IMR-90 (cell line): ENCODE results near the gene ACTG2. TPM values are rescaled to one million over a fixed set of nuclear protein-coding genes. Genes with fewer than 3 reads are reported as not detected.
A peak's percentile ranks its signal among the peaks of the same experiment; 100 is the strongest.

Experiments used
- ATAC-seq: fragments of 200-7000 bp; cut with Tn5 transposase; 2 replicates; pipeline ENCODE4 v1.9.1; 2020; ENCODE audit warnings: low read depth, mild to moderate bottlenecking, moderate library complexity
- BruUV-seq: library from RNA; stranded (reverse); fragments of 400-500 nt; replicated peaks from 2 replicates; lab custom pipeline; 2021; lab: Mats Ljungman, UMichigan
- CTCF ChIA-PET: fragments of 300-600 bp; formaldehyde crosslinking; extraction: SDS; loops from one replicate; lab custom pipeline; 2021; ENCODE audit warnings: antibody characterized with exemption; lab: Yijun Ruan, JAX
- POLR2A ChIA-PET: fragments of 300-600 bp; sonication (Branson Sonifier 250); formaldehyde crosslinking; loops from one replicate; lab custom pipeline; 2022; ENCODE audit warnings: antibody characterized with exemption; ENCODE audit not compliant: unreplicated experiment; lab: Charles Lee
- DNase-seq: peaks from one replicate; pipeline ENCODE4 v3.0.0; 2013
- H2AFZ ChIP-seq: replicated peaks from 2 replicates; pipeline ENCODE3; 2013; ENCODE audit warnings: low read length, mild to moderate bottlenecking; ENCODE audit not compliant: poor library complexity
- H2AK5ac ChIP-seq: 2 replicates; pipeline ENCODE4 v1.6.1; 2013; ENCODE audit warnings: low read depth, low read length, inconsistent platforms
- H2AK9ac ChIP-seq: replicated peaks from 2 replicates; pipeline ENCODE3; 2013; ENCODE audit warnings: mild to moderate bottlenecking, low read depth, low read length, moderate library complexity; ENCODE audit not compliant: poor library complexity
- H2BK120ac ChIP-seq: 2 replicates; pipeline ENCODE4 v1.6.1; 2013; ENCODE audit warnings: low read depth, low read length, inconsistent platforms
- H2BK15ac ChIP-seq: 3 replicates; pipeline ENCODE4 v1.6.1; 2013; ENCODE audit warnings: low read depth, low read length, inconsistent platforms
- H2BK20ac ChIP-seq: 2 replicates; pipeline ENCODE4 v1.6.1; 2013; ENCODE audit warnings: low read depth, mild to moderate bottlenecking, inconsistent platforms, low read length, moderate library complexity
- H2BK5ac ChIP-seq: 2 replicates; pipeline ENCODE4 v1.6.1; 2013; ENCODE audit warnings: mild to moderate bottlenecking, low read depth, low read length, inconsistent platforms; ENCODE audit not compliant: poor library complexity, severe bottlenecking
- H3K14ac ChIP-seq: replicated peaks from 2 replicates; pipeline ENCODE4 v1.6.1; 2013; ENCODE audit warnings: low read depth, low read length, inconsistent platforms
- H3K18ac ChIP-seq: 2 replicates; pipeline ENCODE4 v1.6.1; 2013; ENCODE audit warnings: low read depth, low read length, control low read depth
- H3K23ac ChIP-seq: 2 replicates; pipeline ENCODE4 v1.6.1; 2013; ENCODE audit warnings: low read depth, low read length, inconsistent platforms
- H3K27ac ChIP-seq: 2 replicates; pipeline ENCODE4 v1.5.1; 2013; ENCODE audit warnings: mild to moderate bottlenecking, control low read depth, low read length; ENCODE audit not compliant: insufficient read depth
- H3K27me3 ChIP-seq: 2 replicates; pipeline ENCODE4 v1.6.1; 2013; ENCODE audit warnings: low read length; ENCODE audit not compliant: control insufficient read depth, insufficient read depth
- H3K36me3 ChIP-seq: 2 replicates; pipeline ENCODE4 v1.6.1; 2013; ENCODE audit warnings: low read length, mixed read lengths; ENCODE audit not compliant: control insufficient read depth, insufficient read depth
- H3K4ac ChIP-seq: 2 replicates; pipeline ENCODE4 v1.6.1; 2013; ENCODE audit warnings: low read depth, low read length, inconsistent platforms
- H3K4me1 ChIP-seq: 2 replicates; pipeline ENCODE4 v1.6.1; 2013; ENCODE audit warnings: low read length, mixed read lengths; ENCODE audit not compliant: control insufficient read depth, insufficient read depth
- H3K4me2 ChIP-seq: 2 replicates; pipeline ENCODE4 v1.6.1; 2013; ENCODE audit warnings: low read depth, mild to moderate bottlenecking, control low read depth, low read length, moderate library complexity
- H3K4me3 ChIP-seq: 2 replicates; pipeline ENCODE4 v1.5.1; 2013; ENCODE audit warnings: low read depth, mild to moderate bottlenecking, control low read depth, low read length, moderate library complexity; ENCODE audit not compliant: insufficient read depth
- H3K56ac ChIP-seq: 2 replicates; pipeline ENCODE4 v1.6.1; 2013; ENCODE audit warnings: low read length, inconsistent platforms; ENCODE audit not compliant: insufficient read depth; ENCODE audit errors: extremely low read depth
- H3K79me1 ChIP-seq, 2 experiments: 2 replicates each; pipeline ENCODE4 v1.6.1; 2013; ENCODE audit warnings: low read length in 2 of 2, inconsistent platforms in 1 of 2, low read depth in 1 of 2
- H3K9ac ChIP-seq: 2 replicates; pipeline ENCODE4 v1.6.1; 2013; ENCODE audit warnings: low read depth, low read length, control low read depth
- H3K9me1 ChIP-seq: 2 replicates; pipeline ENCODE4 v1.6.1; 2013; ENCODE audit warnings: low read length, inconsistent platforms; ENCODE audit not compliant: insufficient read depth
- H3K9me3 ChIP-seq: 2 replicates; pipeline ENCODE4 v1.6.1; 2013; ENCODE audit warnings: low read length; ENCODE audit not compliant: control insufficient read depth, insufficient read depth
- H4K20me1 ChIP-seq: 2 replicates; pipeline ENCODE4 v1.6.1; 2013; ENCODE audit warnings: low read length, inconsistent platforms; ENCODE audit not compliant: insufficient read depth
- H4K5ac ChIP-seq: 2 replicates; pipeline ENCODE4 v1.6.1; 2013; ENCODE audit warnings: mild to moderate bottlenecking, low read depth, low read length, control low read depth
- H4K8ac ChIP-seq, 2 experiments: 2 replicates each; pipeline ENCODE4 v1.6.1; 2013; ENCODE audit warnings: low read depth in 2 of 2, low read length in 2 of 2, control low read depth in 1 of 2, inconsistent platforms in 1 of 2
- H4K91ac ChIP-seq: 2 replicates; pipeline ENCODE4 v1.6.1; 2013; ENCODE audit warnings: low read depth, low read length, inconsistent platforms; ENCODE audit not compliant: insufficient read depth
- CEBPB ChIP-seq: IDR thresholded peaks from 2 replicates; pipeline ENCODE4 v1.6.1; 2012; ENCODE audit warnings: low read depth, low read length, improper control_type of control experiment
- CHD1 ChIP-seq: IDR thresholded peaks from 2 replicates; pipeline ENCODE4 v1.6.1; 2012; ENCODE audit warnings: low read depth, low read length, improper control_type of control experiment
- MAFK ChIP-seq: IDR thresholded peaks from 2 replicates; pipeline ENCODE4 v1.6.1; 2012; ENCODE audit warnings: low read depth, low read length, improper control_type of control experiment
- WGBS, 2 experiments: methylation state at CpG; one replicate each; pipeline versions ENCODE4 v1.1.5 to v1.1.7; 2013; ENCODE audit warnings: missing lambda C conversion rate in 2 of 2; ENCODE audit not compliant: insufficient read length in 1 of 2; ENCODE audit errors: extremely low coverage in 2 of 2; 5-methylcytosine and 5-hydroxymethylcytosine counted together
- dilution Hi-C: fragments of 300-500 bp; cut with HindIII; formaldehyde crosslinking; loops from one replicate; pipeline ENCODE4 v1.14.3; 2018; ENCODE audit warnings: low sequenced_read_pairs; ENCODE audit not compliant: unreplicated experiment
- in situ Hi-C: fragments of 300-500 bp; cut with MboI; formaldehyde crosslinking; loops from 3 replicates; pipeline ENCODE4 v1.14.3; 2019; ENCODE audit warnings: low sequenced_read_pairs, inconsistent platforms, mixed read lengths
- intact Hi-C: fragments of 100-400 bp; cut with micrococcal nuclease; formaldehyde crosslinking; loops from 2 replicates; pipeline ENCODE4 v1.10.0; 2022
- polyA plus RNA-seq, 3 experiments: library from polyadenylated mRNA; depleted of rRNA; stranded (reverse); fragments of >200 nt; gene quantifications; 2 replicates each; pipeline ENCODE4 v1.2.3, GENCODE V29; 2012; ENCODE audit warnings: low replicate concordance in 1 of 3
- total RNA-seq: library from RNA; depleted of rRNA; stranded (reverse); fragments of >200 nt; gene quantifications from 2 replicates; pipeline ENCODE4 v1.2.3, GENCODE V29; 2012
- TF ChIP-seq, protein P1 (sequence below): conservative IDR thresholded peaks from 2 replicates; pipeline ENCODE4 v1.5.1; 2012; ENCODE audit warnings: mild to moderate bottlenecking, low read depth, low read length, improper control_type of control experiment
- TF ChIP-seq, protein P2 (sequence below): fragments of 150-350 bp; IDR thresholded peaks from 2 replicates; pipeline ENCODE4 v1.6.1; 2017; ENCODE audit warnings: mild to moderate bottlenecking, antibody characterized with exemption, low read length, low read depth

Gene ACTG2
- total and polyA plus RNA-seq, 2 of the 4 experiments (the other 2 are of a cell fraction), result 523 to 899 TPM

DNA sequence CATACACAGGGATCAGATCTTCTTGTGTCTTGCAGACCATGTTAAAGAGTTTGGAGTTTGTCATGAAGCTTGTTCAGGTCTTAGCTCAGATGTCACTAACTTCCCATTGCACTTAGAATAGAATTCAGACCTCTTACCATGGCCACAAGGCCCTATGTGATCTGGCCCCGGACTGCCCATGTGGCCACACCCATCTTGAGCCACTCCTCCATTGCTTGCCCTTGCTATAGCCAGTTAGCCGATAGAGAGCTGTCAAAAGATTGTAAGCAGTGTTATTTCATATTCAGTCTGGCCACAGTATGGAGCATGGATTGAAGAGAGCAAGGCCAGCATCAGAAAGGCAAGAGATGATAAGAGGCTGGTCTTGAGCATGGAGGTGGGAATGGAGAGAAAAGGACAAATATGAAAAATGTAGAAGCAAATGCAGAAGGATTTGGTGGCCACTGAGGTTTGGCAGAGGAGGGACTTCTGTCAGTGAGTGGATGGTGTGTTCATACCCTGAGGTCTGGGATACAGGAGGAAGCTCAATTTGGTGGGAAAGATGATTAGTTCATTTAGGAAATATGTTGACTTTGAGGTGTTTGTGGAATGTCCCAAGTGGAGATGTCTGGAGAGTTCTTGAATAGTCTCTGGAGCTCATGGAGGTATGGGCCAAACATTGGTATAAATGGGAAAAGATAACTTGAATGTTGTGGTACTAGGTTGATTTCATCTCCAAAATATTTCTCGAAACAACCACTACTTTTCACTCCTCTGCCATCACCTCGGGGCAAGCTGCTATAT is 44.5 kb downstream of the ACTG2 start:
- DNase-seq (no peak), ATAC-seq (no peak)
- Histone ChIP-seq H2AFZ (no peak overlapping the region), H2AK9ac (no peak overlapping the region), H3K4me2 (no peak overlapping the region; the same call in 1 of the 2 replicates), H3K23ac (no peak overlapping the region), H3K4me3 (no peak overlapping the region), H3K9me1 (peaks cover 32% of the 10 kb centered on the region), H3K4me1 (peaks cover 17% of the 10 kb centered on the region), H3K9me3 (no peaks in the 10 kb centered on the region), H3K14ac (0 out of 2 replicates have a peak overlapping the region, but pooled peaks have one; percentile 26), H3K27ac (no peak overlapping the region), H3K56ac (no peak overlapping the region), H2AK5ac (no peak overlapping the region), H4K8ac (no peak overlapping the region), H3K79me1 (peaks cover 49 to 80% of the 10 kb centered on the region in 2 experiments), H3K18ac (no peak overlapping the region), H4K20me1 (peaks cover 90% of the 10 kb centered on the region), H3K4ac (no peak overlapping the region), H4K91ac (no peak overlapping the region), H3K36me3 (peaks cover 13% of the 10 kb centered on the region), H3K27me3 (no peaks in the 10 kb centered on the region), H2BK15ac (no peak overlapping the region), H2BK20ac (no peak overlapping the region), H2BK5ac (no peak overlapping the region), H2BK120ac (no peak overlapping the region), H4K5ac (no peak overlapping the region), H3K9ac (no peak overlapping the region)
- ChIA-PET POLR2A (no interaction called here), CTCF (interaction anchor here (0.7 kb wide), 1 partner anchor 13 kb away, joined by 3 read pairs; no protein-coding TSS in a partner anchor)
- dilution Hi-C loops (no loop called here), in situ Hi-C loops (no loop called here), intact Hi-C loops (no loop called here)
- no TSS peak for BruUV-seq
- 80% methylated on average over 1 of the region's 4 CpGs; no CpG with 5 or more reads in 1 of the 2 experiments for WGBS, 2 experiments
- no peak for TF ChIP-seq CEBPB
- TF ChIP-seq, protein P1, sequence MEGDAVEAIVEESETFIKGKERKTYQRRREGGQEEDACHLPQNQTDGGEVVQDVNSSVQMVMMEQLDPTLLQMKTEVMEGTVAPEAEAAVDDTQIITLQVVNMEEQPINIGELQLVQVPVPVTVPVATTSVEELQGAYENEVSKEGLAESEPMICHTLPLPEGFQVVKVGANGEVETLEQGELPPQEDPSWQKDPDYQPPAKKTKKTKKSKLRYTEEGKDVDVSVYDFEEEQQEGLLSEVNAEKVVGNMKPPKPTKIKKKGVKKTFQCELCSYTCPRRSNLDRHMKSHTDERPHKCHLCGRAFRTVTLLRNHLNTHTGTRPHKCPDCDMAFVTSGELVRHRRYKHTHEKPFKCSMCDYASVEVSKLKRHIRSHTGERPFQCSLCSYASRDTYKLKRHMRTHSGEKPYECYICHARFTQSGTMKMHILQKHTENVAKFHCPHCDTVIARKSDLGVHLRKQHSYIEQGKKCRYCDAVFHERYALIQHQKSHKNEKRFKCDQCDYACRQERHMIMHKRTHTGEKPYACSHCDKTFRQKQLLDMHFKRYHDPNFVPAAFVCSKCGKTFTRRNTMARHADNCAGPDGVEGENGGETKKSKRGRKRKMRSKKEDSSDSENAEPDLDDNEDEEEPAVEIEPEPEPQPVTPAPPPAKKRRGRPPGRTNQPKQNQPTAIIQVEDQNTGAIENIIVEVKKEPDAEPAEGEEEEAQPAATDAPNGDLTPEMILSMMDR, result no peak
- no peak for TF ChIP-seq MAFK
- no peak for TF ChIP-seq CHD1
- TF ChIP-seq, protein P2, sequence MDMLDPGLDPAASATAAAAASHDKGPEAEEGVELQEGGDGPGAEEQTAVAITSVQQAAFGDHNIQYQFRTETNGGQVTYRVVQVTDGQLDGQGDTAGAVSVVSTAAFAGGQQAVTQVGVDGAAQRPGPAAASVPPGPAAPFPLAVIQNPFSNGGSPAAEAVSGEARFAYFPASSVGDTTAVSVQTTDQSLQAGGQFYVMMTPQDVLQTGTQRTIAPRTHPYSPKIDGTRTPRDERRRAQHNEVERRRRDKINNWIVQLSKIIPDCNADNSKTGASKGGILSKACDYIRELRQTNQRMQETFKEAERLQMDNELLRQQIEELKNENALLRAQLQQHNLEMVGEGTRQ, result no peak
